Measurements from ENCODE around the gene TMC6.
"Not testable (repeated sequence)": the region's sequence is repeated elsewhere in the genome, so short reads cannot be mapped to it uniquely, and the experiment has no call there.

Gene TMC6

GRCh38 chr17:78110363-78111015, 18.1 kb downstream of the TMC6 start:
- no peak for DNase-seq (ENCODE audit: low read depth)

- no peak for DNase-seq (ENCODE audit: low read depth)
Measured at GRCh38 chr17:78109489-78109761, 19.1 kb downstream of the TMC6 start.

GRCh38 chr17:78108726-78109488, 19.6 kb downstream of the TMC6 start:
- DNase-seq (ENCODE audit: low read depth): no peak

GRCh38 chr17:78107976-78108725, 20.4 kb downstream of the TMC6 start:
- no peak for DNase-seq (ENCODE audit: low read depth)

GRCh38 chr17:78107457-78107856, 21.1 kb downstream of the TMC6 start:
- DNase-seq (ENCODE audit: low read depth): no peak

- no peak for DNase-seq (ENCODE audit: low read depth)
Measured at GRCh38 chr17:78106211-78106610, 22.3 kb downstream of the TMC6 start.

- no peak for DNase-seq (ENCODE audit: low read depth)
Measured at GRCh38 chr17:78105551-78105950, 23.0 kb downstream of the TMC6 start.

DNA sequence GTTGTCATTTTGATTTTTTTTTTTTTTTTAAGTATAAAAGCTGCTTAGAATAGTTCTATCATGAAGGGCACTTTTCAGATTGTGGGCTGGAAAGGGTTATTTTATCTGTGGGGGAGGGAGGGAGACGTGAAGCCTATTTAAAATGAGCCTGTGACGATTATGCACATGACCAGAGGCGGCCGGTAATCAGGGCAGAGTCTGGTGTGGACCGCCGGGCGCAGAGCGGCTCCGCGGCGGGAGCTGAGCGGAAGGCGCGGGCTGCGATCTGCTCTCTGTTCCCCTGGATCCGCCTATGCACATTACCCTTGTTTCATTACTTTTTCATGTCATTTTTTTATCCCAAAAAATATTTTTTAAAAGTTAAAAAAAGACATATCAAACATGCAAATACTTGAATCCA, 23.5 kb downstream of the TMC6 start:
- no peak for DNase-seq (ENCODE audit: low read depth)

- no peak for DNase-seq (ENCODE audit: low read depth)
Measured at GRCh38 chr17:78104540-78104941, 24.0 kb downstream of the TMC6 start.

DNA sequence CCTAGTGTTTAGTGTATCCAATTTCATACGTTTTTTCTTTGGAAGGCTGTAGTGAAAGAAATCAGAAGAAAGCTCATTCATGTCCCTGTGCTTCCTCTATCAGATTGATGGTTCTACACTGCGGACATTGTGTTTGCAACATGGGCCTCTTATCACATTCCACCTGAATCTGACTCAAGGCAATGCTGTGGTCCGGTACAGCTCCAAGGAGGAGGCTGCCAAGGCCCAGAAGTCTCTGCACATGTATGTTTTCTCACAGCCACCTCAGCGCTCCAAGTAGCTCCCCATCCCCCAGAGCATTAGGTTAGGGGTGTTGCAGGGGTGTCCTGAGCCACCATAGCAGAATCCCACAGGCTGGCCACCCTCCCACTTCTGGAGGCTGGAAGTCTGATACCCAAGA, 25.2 kb downstream of the TMC6 start:
- DNase-seq (ENCODE audit: low read depth): no peak

DNA sequence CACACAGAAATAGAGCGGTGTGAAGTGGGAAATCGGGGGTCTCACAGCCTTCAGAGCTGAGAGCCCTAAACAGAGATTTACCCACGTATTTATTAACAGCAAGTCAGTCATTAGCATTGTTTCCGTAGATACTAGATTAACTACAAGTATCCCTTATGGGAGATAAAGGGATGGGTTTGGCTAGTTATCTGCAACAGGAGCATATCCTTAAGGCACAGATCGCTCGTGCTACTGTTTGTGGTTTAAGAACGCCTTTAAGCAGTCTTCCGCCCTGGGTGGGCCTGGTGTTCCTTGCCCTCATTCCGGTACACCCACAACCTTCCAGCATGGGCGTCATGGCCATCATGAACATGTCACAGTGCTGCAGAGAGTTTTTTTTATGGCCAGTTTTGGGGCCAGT, 27.0 kb downstream of the TMC6 start:
- no peak for DNase-seq (ENCODE audit: low read depth)

DNA sequence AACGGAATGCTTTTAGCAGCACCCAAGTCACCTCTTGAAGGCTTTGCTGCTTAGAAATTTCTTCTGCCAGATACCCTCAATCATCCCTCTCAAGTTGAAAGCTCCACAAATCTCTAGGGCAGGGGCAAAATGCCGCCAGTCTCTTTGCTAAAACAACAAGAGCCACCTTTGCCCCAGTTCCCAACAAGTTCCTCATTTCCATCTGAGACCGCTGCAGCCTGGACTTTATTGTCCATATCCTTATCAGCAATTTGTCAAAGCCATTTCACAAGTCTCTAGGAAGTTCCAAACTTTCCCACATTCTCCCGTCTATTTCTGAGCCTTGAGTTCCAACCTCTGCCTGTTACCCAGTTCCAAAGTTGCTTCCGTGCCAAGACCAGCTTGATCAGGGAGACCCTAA, 27.4 kb downstream of the TMC6 start:
- DNase-seq (ENCODE audit: low read depth): no peak

DNA sequence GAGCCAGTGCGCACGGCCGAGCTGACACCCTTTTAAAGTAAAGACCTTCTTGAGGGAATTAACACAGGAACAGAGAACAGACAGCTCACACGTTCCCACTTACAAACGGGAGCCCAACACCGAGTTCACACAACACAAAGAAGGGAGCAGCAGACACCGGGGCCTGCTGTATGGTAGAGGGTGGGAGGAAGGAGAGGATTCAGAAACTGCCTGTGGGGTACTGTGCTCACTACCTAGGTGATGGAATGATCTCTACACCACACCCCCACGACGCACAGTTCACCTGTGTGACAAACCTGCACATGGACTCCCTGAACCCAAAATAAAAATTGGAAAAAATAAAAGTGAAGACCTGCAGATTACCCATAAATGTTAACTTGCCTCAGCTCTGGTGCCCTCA, 32.5 kb downstream of the TMC6 start:
- DNase-seq (ENCODE audit: low read depth): no peak

DNA sequence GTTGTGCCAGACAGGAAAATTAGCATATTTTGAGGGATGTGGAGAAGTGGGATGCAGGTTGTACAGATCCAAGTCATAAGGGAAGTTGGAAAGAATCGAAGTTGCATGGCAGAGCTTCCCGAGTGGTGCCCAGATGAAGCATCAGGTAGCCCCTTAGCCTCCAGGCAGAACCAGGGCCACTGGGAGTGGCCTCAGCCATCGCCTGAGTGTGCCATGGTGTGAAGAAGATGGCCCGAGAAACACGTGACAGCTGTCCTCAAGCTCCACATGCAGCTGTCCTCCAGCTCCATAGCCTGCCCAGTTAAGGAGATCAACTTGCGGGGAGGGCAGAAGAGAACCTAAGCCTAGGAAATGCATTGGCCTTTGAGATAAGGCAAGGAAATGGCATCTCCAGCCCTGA, 33.5 kb downstream of the TMC6 start:
- DNase-seq (ENCODE audit: low read depth): no peak

DNA sequence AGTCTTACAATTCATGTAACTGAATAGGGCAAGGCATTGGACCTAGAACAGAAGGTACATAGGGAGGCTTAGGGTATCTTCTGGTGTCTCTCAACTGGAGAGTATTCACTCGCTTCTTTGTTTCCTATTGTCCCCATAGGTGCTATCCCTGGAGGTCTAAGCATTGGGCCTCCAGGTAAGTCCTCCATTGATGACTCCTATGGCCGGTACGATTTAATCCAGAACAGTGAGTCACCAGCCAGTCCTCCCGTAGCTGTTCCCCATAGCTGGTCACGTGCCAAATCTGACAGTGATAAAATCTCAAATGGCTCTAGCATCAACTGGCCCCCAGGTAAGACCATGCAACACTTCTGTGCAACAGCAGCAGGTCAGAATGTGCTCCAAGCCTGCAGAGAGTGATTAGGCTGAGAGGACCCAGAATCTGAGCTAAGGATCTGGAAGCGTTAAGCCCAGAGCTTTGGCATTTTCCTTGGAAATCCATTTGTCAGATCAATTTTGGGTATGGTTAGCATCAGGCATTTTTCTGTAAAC, 35.7 kb downstream of the TMC6 start:
- DNase-seq (ENCODE audit: low read depth): no peak

GRCh38 chr17:78089576-78090281, 38.8 kb downstream of the TMC6 start:
- DNase-seq (ENCODE audit: low read depth): no peak

- no peak for DNase-seq (ENCODE audit: low read depth)
Measured at GRCh38 chr17:78088529-78088928, 40.0 kb downstream of the TMC6 start.

DNA sequence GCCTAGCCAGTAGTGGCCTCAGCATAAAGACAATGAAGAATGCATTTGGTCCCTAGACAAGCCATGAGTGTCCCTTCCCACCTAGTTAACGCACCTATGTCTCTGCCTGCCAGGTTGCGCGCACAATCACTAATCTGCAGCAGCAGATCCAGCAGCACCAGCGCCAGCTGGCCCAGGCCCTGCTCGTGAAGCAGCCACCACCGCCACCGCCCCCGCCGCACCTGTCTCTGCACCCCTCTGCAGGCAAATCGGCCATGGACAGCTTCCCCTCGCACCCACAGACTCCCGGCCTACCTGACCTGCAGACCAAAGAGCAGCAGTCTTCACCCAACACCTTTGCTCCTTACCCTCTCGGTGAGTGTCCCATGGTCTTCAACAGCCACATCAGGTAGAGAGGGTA, 41.8 kb downstream of the TMC6 start:
- DNase-seq (ENCODE audit: low read depth): no peak

DNA sequence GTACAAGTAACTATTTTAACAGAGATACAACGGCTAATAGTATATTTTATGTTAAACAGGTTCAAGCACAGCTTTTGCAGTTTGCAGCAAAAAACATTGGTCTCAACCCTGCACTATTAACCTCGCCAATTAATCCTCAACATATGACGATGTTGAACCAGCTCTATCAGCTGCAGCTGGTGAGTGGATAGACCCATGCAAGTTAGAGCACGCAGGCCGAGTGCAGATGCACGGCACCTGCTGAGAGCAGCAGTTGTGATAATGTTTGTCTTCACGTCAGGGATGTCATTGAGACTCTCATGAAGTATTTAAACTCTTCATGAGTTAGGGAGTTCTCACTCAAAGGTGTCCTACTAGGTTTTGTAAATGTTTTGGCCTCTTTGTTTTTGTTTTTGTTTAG, 45.6 kb downstream of the TMC6 start:
- no peak for DNase-seq (ENCODE audit: low read depth)

GRCh38 chr17:78082355-78082872, 46.1 kb downstream of the TMC6 start:
- DNase-seq (ENCODE audit: low read depth): not testable (repeated sequence)

DNA sequence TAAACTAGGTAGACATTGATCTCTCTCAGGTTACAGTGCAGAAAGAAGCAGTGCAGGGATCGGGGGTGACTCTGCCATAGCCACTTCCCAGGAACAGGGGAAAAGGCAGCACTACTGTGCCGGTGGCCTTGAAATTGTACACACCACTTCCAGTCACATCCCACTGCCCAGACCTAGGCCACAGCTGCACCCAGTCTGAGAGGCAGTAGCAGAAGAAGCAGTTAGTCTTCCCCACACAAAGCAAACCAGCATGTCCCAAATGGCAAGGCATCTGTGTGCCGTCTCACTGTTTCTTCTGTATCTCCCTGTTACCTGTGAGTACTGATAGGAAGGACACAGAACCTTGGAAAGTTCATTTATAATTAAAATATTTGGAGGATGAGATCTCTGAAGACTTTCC, 47.0 kb downstream of the TMC6 start:
- DNase-seq (ENCODE audit: low read depth): no peak

DNA sequence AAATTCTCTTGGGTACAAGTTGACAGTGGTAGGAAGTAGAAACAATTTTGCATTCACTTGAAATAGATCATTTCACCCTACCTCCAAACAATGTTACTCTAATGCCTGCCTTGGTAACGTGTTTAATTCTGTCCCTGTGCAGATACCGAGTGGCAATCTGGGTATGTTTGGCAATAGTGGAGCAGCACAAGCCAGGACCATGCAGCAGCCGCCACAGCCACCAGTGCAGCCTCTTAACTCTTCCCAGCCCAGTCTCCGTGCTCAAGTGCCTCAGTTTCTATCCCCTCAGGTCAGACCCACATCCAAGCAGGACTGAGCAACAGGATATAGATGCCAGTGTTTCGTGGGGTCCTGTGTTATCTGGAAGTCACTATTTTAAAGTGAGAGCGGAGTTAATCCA, 49.3 kb downstream of the TMC6 start:
- DNase-seq (ENCODE audit: low read depth): no peak

Measured in activated T-cell treated with anti-CD3 and anti-CD28 coated beads for 24 hours (primary cell).